Measurements from ENCODE around the gene TSC22D2. TPM values are rescaled to one million over a fixed set of nuclear protein-coding genes. Genes with fewer than 3 reads are reported as not detected.

The TSC22D2 gene
- total and polyA plus RNA-seq, 2 of the 4 experiments (the other 2 are of a cell fraction) = 12.2 to 20.5 TPM

- no peak overlapping the region for H2BK120ac ChIP-seq (ENCODE audit: low read depth, low read length)
- H3K18ac ChIP-seq (ENCODE audit: low read depth, low read length) = no peak overlapping the region
- intact Hi-C loops (cut with micrococcal nuclease) (no loop called here), dilution Hi-C loops (cut with HindIII; ENCODE audit: low sequenced_read_pairs, unreplicated experiment) (no loop called here), in situ Hi-C loops (cut with MboI; ENCODE audit: low sequenced_read_pairs) (no loop called here)
- H3K9me1 ChIP-seq (ENCODE audit: insufficient read depth, low read length) = peaks cover 4% of the 10 kb centered on the region; the same call in 1 of the 2 replicates
- no peak overlapping the region for H3K4me3 ChIP-seq (ENCODE audit: insufficient read depth, low read depth, low read length)
- ATAC-seq (ENCODE audit: low read depth) (no peak; the same call in 1 of the 2 replicates), DNase-seq (no peak)
- peaks cover 3% of the 10 kb centered on the region; the same call in 1 of the 2 replicates for H3K4me1 ChIP-seq (ENCODE audit: control insufficient read depth, insufficient read depth, low read length)
- no peak overlapping the region for H2BK20ac ChIP-seq (ENCODE audit: low read depth, low read length)
- no peak overlapping the region for H3K9ac ChIP-seq (ENCODE audit: low read depth, low read length)
- H3K9me3 ChIP-seq (ENCODE audit: control insufficient read depth, insufficient read depth, low read length) = no peaks in the 10 kb centered on the region
- H2AFZ ChIP-seq (replicated peaks; ENCODE audit: low read length, poor library complexity) = no peak overlapping the region
- 0 out of 2 replicates have a peak, but pooled peaks cover 1% of the 10 kb centered on the region for H3K36me3 ChIP-seq (ENCODE audit: control insufficient read depth, insufficient read depth, low read length)
- H2BK15ac ChIP-seq (ENCODE audit: low read depth, low read length) = no peak overlapping the region
- H3K79me1 ChIP-seq (ENCODE audit: low read depth in 1 of 2, low read length in 2 of 2) = peaks cover 3 to 37% of the 10 kb centered on the region in 2 experiments; a peak in 2 of 4 replicates
- TF ChIP-seq CEBPB (IDR thresholded peaks at IDR 0.05; ENCODE audit: low read depth, low read length) (0 out of 2 replicates have a peak, but pooled peaks have one; percentile 3), RAD21 (IDR thresholded peaks at IDR 0.05; ENCODE audit: low read length) (no peak), RCOR1 (IDR thresholded peaks at IDR 0.05; ENCODE audit: insufficient replicate concordance, low read length) (no peak)
- no peak overlapping the region for H3K56ac ChIP-seq (ENCODE audit: extremely low read depth, insufficient read depth, low read length)
- no TSS peak for BruUV-seq (replicated peaks)
- no peak overlapping the region for H2AK5ac ChIP-seq (ENCODE audit: low read depth, low read length)
- no peak overlapping the region for H3K4me2 ChIP-seq (ENCODE audit: low read depth, low read length)
- no peak overlapping the region for H4K5ac ChIP-seq (ENCODE audit: low read depth, low read length)
- H2BK5ac ChIP-seq (ENCODE audit: low read depth, low read length, poor library complexity, severe bottlenecking) = no peak overlapping the region
- ChIA-PET POLR2A (ENCODE audit: unreplicated experiment) (no interaction called here), CTCF (no interaction called here)
- H3K27ac ChIP-seq (ENCODE audit: insufficient read depth, low read length) = no peak overlapping the region
- H4K20me1 ChIP-seq (ENCODE audit: insufficient read depth, low read length) = peaks cover 63% of the 10 kb centered on the region
- no CpG with 5 or more reads among the region's 1 CpG for WGBS, 2 experiments (ENCODE audit: extremely low coverage in 2 of 2, insufficient read length in 1 of 2)
- no peak overlapping the region for H3K14ac ChIP-seq (replicated peaks; ENCODE audit: low read depth, low read length)
- no peak overlapping the region for H4K91ac ChIP-seq (ENCODE audit: insufficient read depth, low read depth, low read length)
- H2AK9ac ChIP-seq (replicated peaks; ENCODE audit: low read depth, low read length, poor library complexity) = no peak overlapping the region
- H3K4ac ChIP-seq (ENCODE audit: low read depth, low read length) = no peak overlapping the region
- no peak overlapping the region for H3K23ac ChIP-seq (ENCODE audit: low read depth, low read length)
- H4K8ac ChIP-seq (ENCODE audit: low read depth in 2 of 2, low read length in 2 of 2) = no peak overlapping the region
- no peaks in the 10 kb centered on the region for H3K27me3 ChIP-seq (ENCODE audit: control insufficient read depth, insufficient read depth, low read length)
These were observed 20.5 kb downstream of the TSC22D2 start for GRCh38 chr3:150428562-150428961.
